Measurements from ENCODE around the gene LRRC17. TPM values are rescaled to one million over a fixed set of nuclear protein-coding genes. Genes with fewer than 3 reads are reported as not detected.
"Not testable (repeated sequence)": the region's sequence is repeated elsewhere in the genome, so short reads cannot be mapped to it uniquely, and the experiment has no call there.

Gene LRRC17
- total and polyA plus RNA-seq, 12 donors, result 1.5 to 26.3 (median 3.3) TPM

DNA sequence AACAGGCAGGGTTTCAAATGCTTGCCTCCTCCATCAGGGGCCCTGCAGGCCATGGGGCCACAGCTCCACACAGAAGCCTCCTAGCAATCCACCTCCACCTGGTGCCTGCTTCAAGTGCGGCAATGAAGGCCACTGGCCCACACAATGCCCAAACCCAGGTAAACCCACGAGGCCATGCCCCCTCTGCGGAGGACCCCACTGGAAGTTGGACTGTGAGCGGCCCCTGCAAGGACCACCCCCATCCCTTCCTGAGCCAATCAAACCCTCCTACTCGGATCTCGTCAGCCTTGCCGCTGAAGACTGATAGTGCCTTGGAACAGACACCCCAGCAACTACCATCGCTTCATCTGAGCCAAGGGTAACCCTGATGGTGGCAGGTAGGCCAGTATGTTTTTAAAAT is 63.1 kb downstream of the LRRC17 start:
- H3K4me1 ChIP-seq (replicated peaks in 1 of 2), result peaks cover 7 to 16% of the 10 kb centered on the region in 2 donors
- no peaks in the 10 kb centered on the region for H3K27me3 ChIP-seq
- no peak overlapping the region for H3K27ac ChIP-seq
- WGBS, 4 donors, result 67 to 96% (median 85%) methylated on average over 3 to 8 of the region's 8 CpGs
- H3K9me3 ChIP-seq (replicated peaks in 1 of 3), result no peaks in the 10 kb centered on the region
- intact Hi-C loops (cut with DNase I), result no loop called here
- no peaks in the 10 kb centered on the region for H3K36me3 ChIP-seq (replicated peaks in 1 of 2)
- TF ChIP-seq CTCF (IDR thresholded peaks at IDR 0.05) (no peak), POLR2A (IDR thresholded peaks at IDR 0.05) (no peak)
- no peak overlapping the region for H3K4me3 ChIP-seq
- no peak for DNase-seq

DNA sequence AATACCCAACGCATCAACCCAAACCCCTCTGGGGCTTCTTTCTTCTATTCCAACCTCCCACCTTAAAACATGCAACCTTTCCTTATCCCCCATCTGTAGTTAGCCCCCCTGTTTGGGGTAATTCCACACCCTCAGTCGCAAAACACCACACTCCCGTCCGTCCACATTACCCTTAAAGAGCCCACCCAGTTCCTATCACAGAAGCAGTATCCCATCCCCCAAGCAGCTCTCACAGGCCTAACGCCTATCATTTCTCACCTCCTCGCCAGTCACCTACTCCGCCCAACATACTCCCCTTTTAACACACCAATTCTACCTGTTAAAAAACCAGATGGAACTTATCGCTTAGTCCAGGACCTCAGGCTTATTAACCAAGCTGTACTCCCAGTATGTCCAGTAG is 63.7 kb downstream of the LRRC17 start:
- TF ChIP-seq CTCF (IDR thresholded peaks at IDR 0.05) (no peak), POLR2A (IDR thresholded peaks at IDR 0.05) (no peak)
- intact Hi-C loops (cut with DNase I), result no loop called here
- no peak for DNase-seq
- H3K4me1 ChIP-seq (replicated peaks in 1 of 2), result peaks cover 7 to 16% of the 10 kb centered on the region in 2 donors
- no peaks in the 10 kb centered on the region for H3K36me3 ChIP-seq (replicated peaks in 1 of 2)
- no peak overlapping the region for H3K4me3 ChIP-seq
- no peaks in the 10 kb centered on the region for H3K27me3 ChIP-seq
- no peaks in the 10 kb centered on the region for H3K9me3 ChIP-seq (replicated peaks in 1 of 3)
- no peak overlapping the region for H3K27ac ChIP-seq
- 92 to 95% (median 95%) methylated on average over 8 of the region's 8 CpGs for WGBS, 4 donors

DNA sequence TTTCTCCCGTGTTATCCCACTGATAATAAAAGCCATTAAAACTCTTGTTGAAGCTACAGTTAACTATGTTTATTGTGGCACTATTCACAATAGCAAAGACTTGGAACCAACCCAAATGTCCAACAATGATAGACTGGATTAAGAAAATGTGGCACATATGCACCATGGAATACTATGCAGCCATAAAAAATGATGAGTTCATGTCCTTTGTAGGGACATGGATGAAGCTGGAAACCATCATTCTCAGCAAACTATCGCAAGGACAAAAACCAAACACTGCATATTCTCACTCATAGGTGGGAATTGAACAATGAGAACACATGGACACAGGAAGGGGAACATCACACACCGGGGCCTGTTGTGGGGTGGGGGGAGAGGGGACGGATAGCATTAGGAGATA is 64.8 kb downstream of the LRRC17 start:
- H3K4me3 ChIP-seq; DNase-seq; H3K9me3 ChIP-seq (replicated peaks in 1 of 3); intact Hi-C loops (cut with DNase I); H3K27me3 ChIP-seq; H3K36me3 ChIP-seq (replicated peaks in 1 of 2): not testable (repeated sequence)
- 75 to 89% (median 85%) methylated on average over 3 to 4 of the region's 4 CpGs for WGBS, 4 donors
- H3K27ac ChIP-seq, result peak overlapping the region in 3 of 5 donors; percentile 37 to 53 (median 49)
- peaks cover 7 to 16% of the 10 kb centered on the region in 2 donors for H3K4me1 ChIP-seq (replicated peaks in 1 of 2)

- 41 to 56% (median 52%) methylated on average over 6 of the region's 6 CpGs for WGBS, 4 donors
- no peaks in the 10 kb centered on the region for H3K27me3 ChIP-seq
- no peak for TF ChIP-seq POLR2A (IDR thresholded peaks at IDR 0.05)
- no peak for TF ChIP-seq CTCF (IDR thresholded peaks at IDR 0.05)
- H3K4me1 ChIP-seq (replicated peaks in 1 of 2), result peaks cover 7 to 14% of the 10 kb centered on the region in 2 donors
- intact Hi-C loops (cut with DNase I), result no loop called here
- H3K27ac ChIP-seq, result peak overlapping the region in 3 of 5 donors; percentile 37 to 53 (median 49)
- no peak overlapping the region for H3K4me3 ChIP-seq
- H3K9me3 ChIP-seq (replicated peaks in 1 of 3), result no peaks in the 10 kb centered on the region
- DNase-seq, result peak; percentile 79 to 92 (median 90)
- no peaks in the 10 kb centered on the region for H3K36me3 ChIP-seq (replicated peaks in 1 of 2)
Measured at GRCh38 chr7:102978284-102978683, 65.5 kb downstream of the LRRC17 start.

DNA sequence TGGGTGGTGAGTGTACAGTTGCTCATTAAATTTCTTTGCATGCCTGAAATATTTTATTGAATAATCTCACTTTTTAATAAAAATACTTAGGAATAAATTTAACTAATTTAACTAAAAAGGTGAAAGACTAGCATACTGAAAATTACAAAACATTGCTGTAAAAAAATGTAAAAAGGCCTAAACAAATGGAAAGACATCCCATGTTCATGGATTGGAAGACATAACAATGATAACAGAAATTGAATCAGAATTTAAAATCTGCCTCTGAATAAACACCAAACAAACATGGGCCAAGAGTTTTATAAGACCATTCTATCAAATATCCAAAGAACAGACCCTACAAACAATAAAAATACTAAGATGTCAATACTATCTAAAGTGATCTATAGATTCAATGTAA is 66.9 kb downstream of the LRRC17 start:
- no peak overlapping the region for H3K4me3 ChIP-seq
- H3K27ac ChIP-seq, result no peak overlapping the region
- no peaks in the 10 kb centered on the region for H3K36me3 ChIP-seq (replicated peaks in 1 of 2)
- H3K4me1 ChIP-seq (replicated peaks in 1 of 2), result peaks cover 7 to 13% of the 10 kb centered on the region in 2 donors
- DNase-seq, result no peak
- H3K27me3 ChIP-seq, result no peaks in the 10 kb centered on the region
- intact Hi-C loops (cut with DNase I), result no loop called here
- H3K9me3 ChIP-seq (replicated peaks in 1 of 3), result no peaks in the 10 kb centered on the region
- TF ChIP-seq POLR2A (IDR thresholded peaks at IDR 0.05) (no peak), CTCF (IDR thresholded peaks at IDR 0.05) (no peak)

Data from adrenal gland (tissue), 12 donors.